Liver (tissue), 9 donors: ENCODE measurements around the gene PSMC6. TPM values are rescaled to one million over a fixed set of nuclear protein-coding genes. Genes with fewer than 3 reads are reported as not detected.

Source experiments
- DNase-seq: peaks from one replicate; pipeline ENCODE4 v3.0.0-alpha.2; 2017; ENCODE audit warnings: low spot score
- H3K27ac ChIP-seq, 2 donors: one replicate each; pipeline ENCODE4 v1.7.0; 2013; ENCODE audit warnings: inconsistent platforms in 2 of 2, low read length in 2 of 2, control low read depth in 1 of 2, low read depth in 1 of 2, mild to moderate bottlenecking in 1 of 2
- H3K27me3 ChIP-seq, 4 donors: one replicate each; pipeline versions ENCODE4 v1.6.1 to v1.7.0; 2013; ENCODE audit warnings: low read length in 3 of 4, inconsistent platforms in 1 of 4, mild to moderate bottlenecking in 1 of 4, moderate library complexity in 1 of 4; ENCODE audit not compliant: control insufficient read depth in 4 of 4, insufficient read depth in 4 of 4
- H3K36me3 ChIP-seq, 4 donors: one replicate each; pipeline versions ENCODE4 v1.6.1 to v1.7.0; 2013; ENCODE audit warnings: low read length in 3 of 4, mild to moderate bottlenecking in 3 of 4, low read depth in 1 of 4, moderate library complexity in 1 of 4; ENCODE audit not compliant: control insufficient read depth in 4 of 4, insufficient read depth in 3 of 4
- H3K4me1 ChIP-seq, 4 donors: one replicate each; pipeline versions ENCODE4 v1.6.1 to v1.7.0; 2013; ENCODE audit warnings: low read length in 3 of 4, mild to moderate bottlenecking in 3 of 4, moderate library complexity in 1 of 4; ENCODE audit not compliant: control insufficient read depth in 4 of 4, insufficient read depth in 4 of 4
- H3K4me3 ChIP-seq, 3 donors: one replicate each; pipeline versions ENCODE4 v1.6.1 to v1.7.0; 2013; ENCODE audit warnings: low read length in 3 of 3, control low read depth in 1 of 3, low read depth in 1 of 3, mild to moderate bottlenecking in 1 of 3
- H3K9ac ChIP-seq, 2 donors: one replicate each; pipeline ENCODE4 v1.7.0; 2013; ENCODE audit warnings: low read length in 2 of 2, mild to moderate bottlenecking in 2 of 2, moderate library complexity in 2 of 2, control low read depth in 1 of 2, low read depth in 1 of 2
- H3K9me3 ChIP-seq, 4 donors: one replicate each; pipeline versions ENCODE4 v1.6.1 to v1.7.0; 2013; ENCODE audit warnings: low read length in 3 of 4; ENCODE audit not compliant: control insufficient read depth in 4 of 4
- ATF3 ChIP-seq: IDR thresholded peaks from 2 replicates; pipeline ENCODE4 v1.6.1; 2016; ENCODE audit warnings: antibody characterized with exemption
- CTCF ChIP-seq: fragments of 150-350 bp; IDR thresholded peaks from 2 replicates; pipeline ENCODE4 v1.5.1; 2017; ENCODE audit warnings: improper control_type of control experiment, low read depth, low read length; ENCODE audit not compliant: missing input control
- EGR1 ChIP-seq, 2 donors: IDR thresholded peaks; 2 replicates each; pipeline ENCODE4 v1.6.1; 2016 to 2018; ENCODE audit warnings: antibody characterized with exemption in 2 of 2, low read depth in 2 of 2
- FOXA1 ChIP-seq: IDR thresholded peaks from 2 replicates; pipeline ENCODE4 v1.6.1; 2016; ENCODE audit warnings: antibody characterized with exemption
- FOXA2 ChIP-seq: IDR thresholded peaks from 2 replicates; pipeline ENCODE4 v1.6.1; 2016; ENCODE audit warnings: antibody characterized with exemption
- GABPA ChIP-seq, 2 donors: IDR thresholded peaks in 1 of 2; conservative IDR thresholded peaks in 1 of 2; 2 replicates each; pipeline ENCODE4 v1.6.1; 2016; ENCODE audit warnings: antibody characterized with exemption in 2 of 2, mild to moderate bottlenecking in 1 of 2, moderate library complexity in 1 of 2
- HNF4A ChIP-seq, 2 donors: conservative IDR thresholded peaks; 2 replicates each; pipeline ENCODE4 v1.6.1; 2016; ENCODE audit warnings: antibody characterized with exemption in 2 of 2, mild to moderate bottlenecking in 2 of 2
- HNF4G ChIP-seq: IDR thresholded peaks from 2 replicates; pipeline ENCODE4 v1.6.1; 2016; ENCODE audit warnings: antibody characterized with exemption
- JUND ChIP-seq, 2 donors: IDR thresholded peaks; 2 replicates each; pipeline ENCODE4 v1.6.1; 2016; ENCODE audit warnings: antibody characterized with exemption in 2 of 2
- MAX ChIP-seq: IDR thresholded peaks from 2 replicates; pipeline ENCODE4 v1.6.1; 2016; ENCODE audit warnings: antibody characterized with exemption
- NR2F2 ChIP-seq: IDR thresholded peaks from 2 replicates; pipeline ENCODE4 v1.6.1; 2016; ENCODE audit warnings: antibody characterized with exemption
- RAD21 ChIP-seq, 2 donors: IDR thresholded peaks; 2 replicates each; pipeline ENCODE4 v1.6.1; 2016; ENCODE audit warnings: antibody characterized with exemption in 2 of 2, mild to moderate bottlenecking in 2 of 2
- REST ChIP-seq: IDR thresholded peaks from 2 replicates; pipeline ENCODE4 v1.6.1; 2016; ENCODE audit warnings: antibody characterized with exemption, mild to moderate bottlenecking
- RXRA ChIP-seq, 2 donors: IDR thresholded peaks; 2 replicates each; pipeline ENCODE4 v1.6.1; 2017 to 2018; ENCODE audit warnings: antibody characterized with exemption in 2 of 2, mild to moderate bottlenecking in 1 of 2
- SP1 ChIP-seq: IDR thresholded peaks from 2 replicates; pipeline ENCODE4 v1.6.1; 2018; ENCODE audit warnings: antibody characterized with exemption, mild to moderate bottlenecking
- TAF1 ChIP-seq: conservative IDR thresholded peaks from 2 replicates; pipeline ENCODE4 v1.6.1; 2016; ENCODE audit warnings: antibody characterized with exemption, mild to moderate bottlenecking
- YY1 ChIP-seq: IDR thresholded peaks from 2 replicates; pipeline ENCODE4 v1.6.1; 2016; ENCODE audit warnings: antibody characterized with exemption, mild to moderate bottlenecking
- ZBTB33 ChIP-seq: IDR thresholded peaks from 2 replicates; pipeline ENCODE4 v1.6.1; 2016; ENCODE audit warnings: antibody characterized with exemption
- WGBS: extraction: QIAGEN DNeasy Blood & Tissue Kit; methylation state at CpG from one replicate; pipeline ENCODE4 v1.1.7; 2013; 5-methylcytosine and 5-hydroxymethylcytosine counted together
- polyA plus RNA-seq, 2 donors: library from polyadenylated mRNA; stranded (reverse) in 1 of 2; unstranded in 1 of 2; fragments of 200-250 nt in 1 of 2; fragments of >200 nt in 1 of 2; fragmentation: Nextera tagmentation in 1 of 2; extraction: Ambion mirVana in 1 of 2; gene quantifications; one replicate each; pipeline versions ENCODE4 v1.2.1 to v1.2.3, GENCODE V29; 2013 to 2015
- total RNA-seq, 2 donors: library from RNA; depleted of rRNA; stranded (reverse); fragments of >200 nt; gene quantifications; one replicate each; pipeline ENCODE4 v1.2.3, GENCODE V29; 2014
- donor health status: healthy.
- donor health status: healthy.
- donor health status: healthy.
- donor health status: healthy.
- donor health status: healthy.

PSMC6 gene
- total and polyA plus RNA-seq, 4 donors, result 43.2 to 98.9 (median 69.3) TPM

- no peak overlapping the region for H3K27ac ChIP-seq
- no peaks in the 10 kb centered on the region for H3K9me3 ChIP-seq
- no peaks in the 10 kb centered on the region for H3K4me1 ChIP-seq
- no peak overlapping the region for H3K9ac ChIP-seq
- no peak overlapping the region for H3K4me3 ChIP-seq
- no peaks in the 10 kb centered on the region for H3K27me3 ChIP-seq
- peaks cover 5 to 70% (median 54%) of the 10 kb centered on the region in 4 donors for H3K36me3 ChIP-seq
- TF ChIP-seq EGR1 (IDR thresholded peaks at IDR 0.05; ENCODE audit: low read depth in 2 of 2), result no peak
- no peak for TF ChIP-seq RXRA (IDR thresholded peaks at IDR 0.05)
- no peak for TF ChIP-seq MAX
- no peak for DNase-seq
- WGBS, result 96% methylated on average over 6 of the region's 6 CpGs
Observed at GRCh38 chr14:52716155-52716554, 9.2 kb downstream of the PSMC6 start.

GRCh38 chr14:52723514-52724359, 16.7 kb downstream of the PSMC6 start:
- Histone ChIP-seq H3K9me3 (no peaks in the 10 kb centered on the region), H3K9ac (no peak overlapping the region), H3K4me3 (peak overlapping the region in 1 of 3 donors; percentile 32), H3K36me3 (peaks cover 11 to 37% (median 29%) of the 10 kb centered on the region in 4 donors), H3K4me1 (peaks cover 12 to 42% (median 32%) of the 10 kb centered on the region in 4 donors), H3K27ac (peak overlapping the region; percentile 18 to 28), H3K27me3 (no peaks in the 10 kb centered on the region)
- DNase-seq, result no peak
- 38% methylated on average over 4 of the region's 4 CpGs for WGBS
- TF ChIP-seq ZBTB33 (no peak), FOXA1 (no peak), TAF1 (no peak), EGR1 (IDR thresholded peaks at IDR 0.05; ENCODE audit: low read depth in 2 of 2) (no peak), ATF3 (no peak), RXRA (IDR thresholded peaks at IDR 0.05) (peak; percentile 8 to 53), SP1 (peak; percentile 73), YY1 (peak; percentile 39), HNF4G (peak; percentile 52), GABPA (IDR thresholded peaks at IDR 0.05 in 1 of 2, conservative IDR thresholded peaks at IDR 0.05 in 1 of 2) (no peak), REST (no peak), NR2F2 (no peak), MAX (no peak), CTCF (no peak), RAD21 (IDR thresholded peaks at IDR 0.05) (no peak), FOXA2 (no peak), JUND (IDR thresholded peaks at IDR 0.05) (no peak), HNF4A (conservative IDR thresholded peaks at IDR 0.05) (peak; percentile 61 to 87)
